MM.1S (cell line): ENCODE data around the gene TSPOAP1.

ENCODE experiments used
- DNase-seq: peaks from one replicate; pipeline ENCODE4 v3.0.0-alpha.2; 2015
- H2AFZ ChIP-seq: fragments of 300-600 bp; sonication (generic); 2 replicates; pipeline ENCODE4 v1.6.0; 2016; ENCODE audit warnings: antibody characterized with exemption, low read length
- H3F3A ChIP-seq: fragments of 300-600 bp; sonication (generic); 2 replicates; pipeline ENCODE4 v1.6.1; 2016; ENCODE audit warnings: mild to moderate bottlenecking, antibody characterized with exemption, low read length, moderate library complexity, mixed read lengths; ENCODE audit not compliant: insufficient read depth
- H3K27ac ChIP-seq: fragments of 300-600 bp; sonication (generic); 2 replicates; pipeline ENCODE4 v1.5.1; 2016; ENCODE audit warnings: mild to moderate bottlenecking, low read length
- H3K27me3 ChIP-seq: fragments of 300-600 bp; sonication (generic); replicated peaks from 2 replicates; pipeline ENCODE4 v1.6.0; 2016; ENCODE audit warnings: low read length; ENCODE audit not compliant: insufficient read depth
- H3K36me3 ChIP-seq: fragments of 300-600 bp; sonication (generic); replicated peaks from 2 replicates; pipeline ENCODE4 v1.6.1; 2016; ENCODE audit warnings: mild to moderate bottlenecking, low read length, mixed read lengths; ENCODE audit not compliant: insufficient read depth
- H3K4me1 ChIP-seq: fragments of 300-600 bp; sonication (generic); 2 replicates; pipeline ENCODE4 v1.6.1; 2016; ENCODE audit warnings: low read length, mixed read lengths
- H3K4me2 ChIP-seq: fragments of 300-600 bp; sonication (generic); 2 replicates; pipeline ENCODE4 v1.6.0; 2016; ENCODE audit warnings: low read depth, low read length
- H3K4me3 ChIP-seq: fragments of 300-600 bp; sonication (generic); 2 replicates; pipeline ENCODE4 v1.5.1; 2016; ENCODE audit warnings: low read length, mixed read lengths
- H3K79me2 ChIP-seq: fragments of 300-600 bp; sonication (generic); 2 replicates; pipeline ENCODE4 v1.6.1; 2016; ENCODE audit warnings: mixed run types, low read length, mixed read lengths
- H3K9ac ChIP-seq: fragments of 300-600 bp; sonication (generic); 2 replicates; pipeline ENCODE4 v1.6.1; 2016; ENCODE audit warnings: low read length, mixed read lengths
- H3K9me2 ChIP-seq: fragments of 300-600 bp; sonication (generic); replicated peaks from 2 replicates; pipeline ENCODE4 v1.6.1; 2016; ENCODE audit warnings: mild to moderate bottlenecking, low read length, mixed read lengths; ENCODE audit not compliant: insufficient read depth
- H3K9me3 ChIP-seq: fragments of 300-600 bp; sonication (generic); replicated peaks from 2 replicates; pipeline ENCODE4 v1.6.1; 2016; ENCODE audit warnings: mild to moderate bottlenecking, low read length, mixed read lengths; ENCODE audit not compliant: insufficient read depth
- H4K20me1 ChIP-seq: fragments of 300-600 bp; sonication (generic); 2 replicates; pipeline ENCODE4 v1.6.1; 2016; ENCODE audit warnings: mild to moderate bottlenecking, low read length, moderate library complexity, mixed read lengths; ENCODE audit not compliant: insufficient read depth
- CTCF ChIP-seq: fragments of 300-600 bp; sonication (generic); IDR thresholded peaks from 2 replicates; pipeline ENCODE4 v1.5.1; 2016; ENCODE audit warnings: antibody characterized with exemption, low read length, mixed read lengths
- EZH2 ChIP-seq: fragments of 300-600 bp; sonication (generic); optimal IDR thresholded peaks from 2 replicates; pipeline ENCODE3; 2017; ENCODE audit warnings: low read depth, mild to moderate bottlenecking, antibody characterized with exemption, low read length, mixed read lengths
- EZH2phosphoT487 ChIP-seq: fragments of 300-600 bp; sonication (generic); IDR thresholded peaks from 2 replicates; pipeline ENCODE4 v1.6.1; 2018; ENCODE audit warnings: antibody characterized with exemption, low read length

Gene TSPOAP1

GRCh38 chr17:58357312-58358297, 29.0 kb upstream of the TSPOAP1 start:
- no peak overlapping the region for H2AFZ ChIP-seq
- H3K27ac ChIP-seq: no peak overlapping the region

GRCh38 chr17:58356231-58356630, 27.6 kb upstream of the TSPOAP1 start:
- Histone ChIP-seq H3K9me3 (no peaks in the 10 kb centered on the region), H3K27ac (no peak overlapping the region), H3K79me2 (peaks cover 8% of the 10 kb centered on the region), H4K20me1 (no peaks in the 10 kb centered on the region), H3K27me3 (no peaks in the 10 kb centered on the region), H3K4me1 (peaks cover 9% of the 10 kb centered on the region; the same call in 1 of the 2 replicates), H3K36me3 (no peaks in the 10 kb centered on the region), H3K4me3 (no peak overlapping the region), H2AFZ (no peak overlapping the region), H3K4me2 (no peak overlapping the region), H3K9ac (no peak overlapping the region), H3F3A (peaks cover 19% of the 10 kb centered on the region), H3K9me2 (no peaks in the 10 kb centered on the region)
- no peak for DNase-seq
- TF ChIP-seq EZH2: no peak
- TF ChIP-seq EZH2phosphoT487: no peak
- TF ChIP-seq CTCF: no peak

More at GRCh38 chr17:58357312-58358297, 29.0 kb upstream of the TSPOAP1 start:
- peaks cover 8% of the 10 kb centered on the region; the same call in 1 of the 2 replicates for H3K4me1 ChIP-seq
- H3K9me2 ChIP-seq: no peaks in the 10 kb centered on the region
- H3K27me3 ChIP-seq: no peaks in the 10 kb centered on the region
- DNase-seq: no peak
- H4K20me1 ChIP-seq: no peaks in the 10 kb centered on the region
- no peaks in the 10 kb centered on the region for H3K79me2 ChIP-seq
- no peak overlapping the region for H3K4me2 ChIP-seq
- no peak overlapping the region for H3K9ac ChIP-seq
- peaks cover 15% of the 10 kb centered on the region for H3F3A ChIP-seq
- no peak overlapping the region for H3K4me3 ChIP-seq
- no peak for TF ChIP-seq CTCF
- no peak for TF ChIP-seq EZH2phosphoT487
- TF ChIP-seq EZH2: no peak
- H3K36me3 ChIP-seq: no peaks in the 10 kb centered on the region
- H3K9me3 ChIP-seq: no peaks in the 10 kb centered on the region

GRCh38 chr17:58354541-58355216, 26.1 kb upstream of the TSPOAP1 start:
- H3K9me3 ChIP-seq: no peaks in the 10 kb centered on the region
- no peak overlapping the region for H2AFZ ChIP-seq
- H3K79me2 ChIP-seq: peaks cover 20% of the 10 kb centered on the region
- H3F3A ChIP-seq: peaks cover 19% of the 10 kb centered on the region
- H3K4me1 ChIP-seq: peaks cover 15% of the 10 kb centered on the region; the same call in 1 of the 2 replicates
- no peak overlapping the region for H3K9ac ChIP-seq
- no peak for TF ChIP-seq EZH2
- no peak for TF ChIP-seq CTCF
- no peak for TF ChIP-seq EZH2phosphoT487
- no peaks in the 10 kb centered on the region for H3K9me2 ChIP-seq
- H3K4me3 ChIP-seq: no peak overlapping the region
- H3K27ac ChIP-seq: no peak overlapping the region
- no peak overlapping the region for H3K4me2 ChIP-seq
- no peak for DNase-seq
- peaks cover 1% of the 10 kb centered on the region for H3K36me3 ChIP-seq
- H4K20me1 ChIP-seq: no peaks in the 10 kb centered on the region
- no peaks in the 10 kb centered on the region for H3K27me3 ChIP-seq
